KMS-11 (cell line): Measurements from ENCODE around the gene FSTL1.
"Not testable (repeated sequence)": the region's sequence is repeated elsewhere in the genome, so short reads cannot be mapped to it uniquely, and the experiment has no call there.

Source experiments
- H2AFZ ChIP-seq: fragments of 200-600 bp; sonication (generic); 2 replicates; pipeline ENCODE4 v1.6.1; 2016; ENCODE audit warnings: antibody characterized with exemption, mixed run types, low read depth
- H3K27ac ChIP-seq: fragments of 200-600 bp; sonication (generic); 2 replicates; pipeline ENCODE4 v1.6.1; 2016; ENCODE audit warnings: mild to moderate bottlenecking, mixed run types
- H3K27me3 ChIP-seq: fragments of 200-600 bp; sonication (generic); 2 replicates; pipeline ENCODE4 v1.6.1; 2017; ENCODE audit warnings: mild to moderate bottlenecking, low read depth, mixed run types, moderate library complexity; ENCODE audit not compliant: insufficient read depth
- H3K36me3 ChIP-seq: fragments of 200-600 bp; sonication (generic); 2 replicates; pipeline ENCODE4 v1.6.1; 2017; ENCODE audit warnings: mild to moderate bottlenecking, mixed run types; ENCODE audit not compliant: insufficient read depth
- H3K4me1 ChIP-seq: fragments of 200-600 bp; sonication (generic); 2 replicates; pipeline ENCODE4 v1.6.1; 2016; ENCODE audit warnings: mild to moderate bottlenecking, low read depth, mixed run types; ENCODE audit not compliant: poor library complexity, severe bottlenecking
- H3K4me2 ChIP-seq: fragments of 200-600 bp; sonication (generic); 2 replicates; pipeline ENCODE4 v1.7.0; 2016; ENCODE audit warnings: mild to moderate bottlenecking, mixed run types
- H3K4me3 ChIP-seq: fragments of 200-600 bp; sonication (generic); IDR thresholded peaks from 2 replicates; pipeline ENCODE4 v1.6.1; 2017; ENCODE audit warnings: low read depth, low read length, mixed read lengths; ENCODE audit not compliant: insufficient read depth
- H3K79me2 ChIP-seq: fragments of 200-600 bp; sonication (generic); 2 replicates; pipeline ENCODE4 v1.6.1; 2016; ENCODE audit warnings: low read depth, mixed run types; ENCODE audit not compliant: insufficient read depth
- H3K9ac ChIP-seq: fragments of 200-600 bp; sonication (generic); 2 replicates; pipeline ENCODE4 v1.6.1; 2016; ENCODE audit warnings: mild to moderate bottlenecking, mixed run types
- H4K20me1 ChIP-seq: fragments of 200-600 bp; sonication (generic); 2 replicates; pipeline ENCODE4 v1.6.1; 2016; ENCODE audit warnings: mild to moderate bottlenecking, mixed run types; ENCODE audit not compliant: insufficient read depth
- TF ChIP-seq, protein P1 (sequence below): fragments of 200-600 bp; sonication (generic); conservative IDR thresholded peaks from 2 replicates; pipeline ENCODE4 v1.6.1; 2017; ENCODE audit warnings: low read depth, mild to moderate bottlenecking, antibody characterized with exemption, low read length, moderate library complexity, mixed read lengths

FSTL1 gene

DNA sequence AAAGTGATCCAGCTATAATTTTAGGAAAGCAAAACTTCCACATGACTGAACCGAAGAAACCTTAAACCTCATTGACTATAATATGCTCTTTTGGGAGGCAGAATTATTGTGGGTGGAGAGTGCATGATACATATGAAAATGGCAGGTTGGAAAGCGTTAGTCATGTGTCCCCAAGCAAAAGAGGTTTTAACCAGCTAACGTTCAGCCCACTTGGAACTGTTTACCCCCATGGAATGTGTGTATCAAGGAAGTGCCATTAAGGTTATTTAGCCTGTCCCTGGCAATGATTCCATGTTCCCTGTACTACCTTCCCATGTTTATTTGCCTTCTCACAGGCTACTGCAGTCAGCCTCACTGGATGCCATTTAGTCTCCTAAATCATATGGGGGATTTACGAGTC, 57.5 kb downstream of the FSTL1 start:
- TF ChIP-seq, protein P1, sequence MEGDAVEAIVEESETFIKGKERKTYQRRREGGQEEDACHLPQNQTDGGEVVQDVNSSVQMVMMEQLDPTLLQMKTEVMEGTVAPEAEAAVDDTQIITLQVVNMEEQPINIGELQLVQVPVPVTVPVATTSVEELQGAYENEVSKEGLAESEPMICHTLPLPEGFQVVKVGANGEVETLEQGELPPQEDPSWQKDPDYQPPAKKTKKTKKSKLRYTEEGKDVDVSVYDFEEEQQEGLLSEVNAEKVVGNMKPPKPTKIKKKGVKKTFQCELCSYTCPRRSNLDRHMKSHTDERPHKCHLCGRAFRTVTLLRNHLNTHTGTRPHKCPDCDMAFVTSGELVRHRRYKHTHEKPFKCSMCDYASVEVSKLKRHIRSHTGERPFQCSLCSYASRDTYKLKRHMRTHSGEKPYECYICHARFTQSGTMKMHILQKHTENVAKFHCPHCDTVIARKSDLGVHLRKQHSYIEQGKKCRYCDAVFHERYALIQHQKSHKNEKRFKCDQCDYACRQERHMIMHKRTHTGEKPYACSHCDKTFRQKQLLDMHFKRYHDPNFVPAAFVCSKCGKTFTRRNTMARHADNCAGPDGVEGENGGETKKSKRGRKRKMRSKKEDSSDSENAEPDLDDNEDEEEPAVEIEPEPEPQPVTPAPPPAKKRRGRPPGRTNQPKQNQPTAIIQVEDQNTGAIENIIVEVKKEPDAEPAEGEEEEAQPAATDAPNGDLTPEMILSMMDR: no peak
- no peaks in the 10 kb centered on the region for H3K27me3 ChIP-seq

DNA sequence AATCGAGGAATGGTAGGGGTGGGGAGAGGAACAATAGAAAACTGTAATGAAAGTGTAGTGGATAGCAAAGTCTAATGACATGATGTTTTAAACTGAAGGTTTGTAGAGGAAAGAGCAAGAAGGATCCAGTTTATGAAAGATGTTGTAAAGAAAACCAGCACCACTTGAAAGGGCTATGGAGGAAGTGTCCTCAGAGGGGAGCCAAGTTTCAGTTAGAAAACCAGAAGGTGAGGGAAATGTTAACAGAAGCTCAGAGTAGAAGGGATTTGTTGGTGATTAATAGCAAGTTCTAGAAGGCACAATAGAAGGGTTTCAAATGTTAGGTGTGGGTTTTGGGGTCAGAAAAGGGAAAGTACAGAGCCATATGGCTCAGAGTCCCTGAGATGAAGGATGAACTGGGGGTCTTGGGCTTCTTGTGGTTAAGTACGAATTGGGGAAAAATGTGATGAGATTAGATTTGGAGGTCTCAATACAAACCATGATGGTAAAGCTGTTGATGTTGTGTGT, 67.8 kb downstream of the FSTL1 start:
- TF ChIP-seq, protein P1: no peak
- Histone ChIP-seq H3K27ac (no peak overlapping the region), H3K9ac (no peak overlapping the region), H3K4me3 (no peak overlapping the region), H2AFZ (no peak overlapping the region), H3K4me2 (no peak overlapping the region), H3K27me3 (no peaks in the 10 kb centered on the region), H3K36me3 (no peaks in the 10 kb centered on the region), H3K79me2 (no peaks in the 10 kb centered on the region), H3K4me1 (no peaks in the 10 kb centered on the region), H4K20me1 (no peaks in the 10 kb centered on the region)

More for the DNA sequence above, 57.5 kb downstream of the FSTL1 start:
- no peak overlapping the region for H3K4me2 ChIP-seq
- no peaks in the 10 kb centered on the region for H3K4me1 ChIP-seq
- H3K36me3 ChIP-seq: no peaks in the 10 kb centered on the region
- H3K4me3 ChIP-seq: no peak overlapping the region
- no peak overlapping the region for H3K27ac ChIP-seq
- no peaks in the 10 kb centered on the region for H4K20me1 ChIP-seq
- no peaks in the 10 kb centered on the region for H3K79me2 ChIP-seq
- H3K9ac ChIP-seq: no peak overlapping the region
- no peak overlapping the region for H2AFZ ChIP-seq

DNA sequence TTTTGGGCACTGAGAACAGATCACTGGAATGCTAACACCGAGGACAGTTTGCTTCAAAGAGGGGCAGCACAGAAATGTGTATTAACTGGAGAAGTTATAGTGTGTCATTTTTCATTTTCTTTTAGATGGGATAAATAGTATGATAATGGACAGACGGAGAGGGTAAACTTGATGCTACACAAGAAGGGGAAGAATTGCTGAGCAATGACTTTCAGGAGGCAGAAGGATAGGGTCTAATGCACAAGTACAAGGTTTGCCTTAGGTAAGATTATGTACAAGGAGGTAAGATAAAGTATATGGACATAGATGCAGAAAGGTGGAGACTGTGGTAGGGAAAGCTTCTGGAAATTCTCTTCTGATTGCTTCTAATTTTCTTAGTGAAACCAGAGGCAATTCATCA, 69.3 kb downstream of the FSTL1 start:
- TF ChIP-seq, protein P1: no peak
- no peak overlapping the region for H3K4me3 ChIP-seq
- H4K20me1 ChIP-seq: no peaks in the 10 kb centered on the region
- H2AFZ ChIP-seq: no peak overlapping the region
- H3K27me3 ChIP-seq: no peaks in the 10 kb centered on the region
- H3K4me1 ChIP-seq: no peaks in the 10 kb centered on the region
- H3K9ac ChIP-seq: no peak overlapping the region
- no peaks in the 10 kb centered on the region for H3K36me3 ChIP-seq
- no peak overlapping the region for H3K27ac ChIP-seq
- no peak overlapping the region for H3K4me2 ChIP-seq
- no peaks in the 10 kb centered on the region for H3K79me2 ChIP-seq

DNA sequence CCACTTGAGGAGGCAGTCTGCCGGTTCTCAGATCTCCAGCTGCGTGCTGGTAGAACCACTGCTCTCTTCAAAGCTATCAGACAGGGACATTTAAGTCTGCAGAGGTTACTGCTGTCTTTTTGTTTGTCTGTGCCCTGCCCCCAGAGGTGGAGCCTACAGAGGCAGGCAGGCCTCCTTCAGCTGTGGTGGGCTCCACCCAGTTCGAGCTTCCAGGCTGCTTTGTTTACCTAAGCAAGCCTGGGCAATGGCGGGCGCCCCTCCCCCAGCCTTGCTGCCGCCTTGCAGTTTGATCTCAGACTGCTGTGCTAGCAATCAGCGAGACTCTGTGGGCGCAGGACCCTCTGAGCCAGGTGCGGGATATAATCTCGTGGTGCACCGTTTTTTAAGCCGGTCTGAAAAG, 72.8 kb downstream of the FSTL1 start:
- H2AFZ ChIP-seq, H3K27me3 ChIP-seq, H3K4me3 ChIP-seq, H3K9ac ChIP-seq, H3K27ac ChIP-seq, H3K4me1 ChIP-seq, H3K36me3 ChIP-seq, H3K79me2 ChIP-seq, H3K4me2 ChIP-seq, H4K20me1 ChIP-seq: not testable (repeated sequence)

DNA sequence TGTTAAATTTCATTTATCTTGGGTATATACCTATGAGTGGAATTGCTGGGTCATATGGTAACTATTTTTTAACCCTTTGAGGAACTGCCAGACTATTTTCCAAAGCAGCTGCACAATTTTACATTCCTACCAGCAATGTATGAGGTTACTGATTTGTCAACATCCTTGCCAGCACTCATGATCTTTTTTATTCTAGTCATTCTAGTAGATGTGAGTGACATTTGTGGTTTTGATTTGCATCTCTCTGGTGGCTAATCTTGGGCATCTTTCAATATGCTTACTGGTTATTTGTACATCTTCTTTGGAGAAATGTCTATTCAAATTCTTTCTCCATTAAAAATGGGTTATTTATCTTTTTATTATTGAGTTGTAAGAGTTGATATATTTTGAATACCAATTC, 80.3 kb downstream of the FSTL1 start:
- H3K4me1 ChIP-seq: no peaks in the 10 kb centered on the region
- no peaks in the 10 kb centered on the region for H3K36me3 ChIP-seq
- H3K27me3 ChIP-seq: no peaks in the 10 kb centered on the region; the same call in 1 of the 2 replicates
- H3K79me2 ChIP-seq: no peaks in the 10 kb centered on the region
- no peak overlapping the region for H3K4me2 ChIP-seq
- H3K27ac ChIP-seq: no peak overlapping the region
- no peak overlapping the region for H3K9ac ChIP-seq
- H3K4me3 ChIP-seq: no peak overlapping the region
- H4K20me1 ChIP-seq: no peaks in the 10 kb centered on the region
- no peak overlapping the region for H2AFZ ChIP-seq
- TF ChIP-seq, protein P1: no peak
